Natural killer cell (primary cell): ENCODE results near the gene NUBP2. TPM values are rescaled to one million over a fixed set of nuclear protein-coding genes. Genes with fewer than 3 reads are reported as not detected.

ENCODE experiments used
- ATAC-seq, 3 donors: fragments of 150-1000 bp in 2 of 3; fragments of 200-7000 bp in 1 of 3; cut with Tn5 transposase; 1 replicate in 1 of 3; 2 replicates in 2 of 3; pipeline ENCODE4 v1.10.0; 2021; ENCODE audit warnings: mild to moderate bottlenecking in 2 of 3, moderate library complexity in 2 of 3
- DNase-seq, 2 donors: peaks; one replicate each; pipeline versions ENCODE4 v3.0.0 to v3.0.0-alpha.2; 2013 to 2021; ENCODE audit warnings: mixed read lengths in 1 of 2
- H3K27ac ChIP-seq: one replicate; pipeline ENCODE4 v1.5.1; 2013; ENCODE audit warnings: mild to moderate bottlenecking, low read length
- H3K27me3 ChIP-seq: one replicate; pipeline ENCODE4 v1.6.1; 2013; ENCODE audit warnings: low read length; ENCODE audit not compliant: control insufficient read depth, insufficient read depth
- H3K36me3 ChIP-seq: one replicate; pipeline ENCODE4 v1.6.1; 2013; ENCODE audit warnings: low read length; ENCODE audit not compliant: control insufficient read depth, insufficient read depth
- H3K4me1 ChIP-seq: one replicate; pipeline ENCODE4 v1.6.1; 2013; ENCODE audit warnings: low read length; ENCODE audit not compliant: control insufficient read depth, insufficient read depth
- H3K4me3 ChIP-seq: one replicate; pipeline ENCODE4 v1.5.1; 2013; ENCODE audit warnings: low read length
- H3K9me3 ChIP-seq: one replicate; pipeline ENCODE4 v1.6.1; 2013; ENCODE audit warnings: low read length; ENCODE audit not compliant: control insufficient read depth, insufficient read depth
- H3K27ac Mint-ChIP-seq, 2 donors: one replicate each; pipeline ENCODE4 v1.8.0; 2022; ENCODE audit warnings: mild to moderate bottlenecking in 2 of 2, mixed read lengths in 2 of 2, moderate library complexity in 1 of 2
- H3K27me3 Mint-ChIP-seq, 2 donors: one replicate each; pipeline ENCODE4 v1.8.0; 2022; ENCODE audit warnings: low read depth in 2 of 2, mixed read lengths in 2 of 2
- H3K36me3 Mint-ChIP-seq: one replicate; pipeline ENCODE4 v1.8.0; 2022; ENCODE audit warnings: mixed read lengths
- H3K4me1 Mint-ChIP-seq, 2 donors: one replicate each; pipeline ENCODE4 v1.8.0; 2022; ENCODE audit warnings: mixed read lengths in 2 of 2
- H3K4me3 Mint-ChIP-seq: one replicate; pipeline ENCODE4 v1.8.0; 2022; ENCODE audit warnings: mild to moderate bottlenecking, moderate library complexity, mixed read lengths
- H3K9me3 Mint-ChIP-seq, 2 donors: one replicate each; pipeline ENCODE4 v1.8.0; 2022; ENCODE audit warnings: mixed read lengths in 2 of 2
- CTCF ChIP-seq: fragments of 200-600 bp; IDR thresholded peaks from one replicate; pipeline ENCODE4 v1.8.0; 2022; ENCODE audit warnings: antibody characterized with exemption
- WGBS: methylation state at CpG from one replicate; pipeline ENCODE4 v1.1.7; 2013; ENCODE audit warnings: missing lambda C conversion rate; ENCODE audit not compliant: insufficient coverage; 5-methylcytosine and 5-hydroxymethylcytosine counted together
- intact Hi-C: fragments of 100-400 bp; cut with micrococcal nuclease; formaldehyde crosslinking; loops from one replicate; pipeline ENCODE4 v1.14.2; 2022
- total RNA-seq, 4 donors: library from RNA; stranded (reverse); fragments of 120-200 nt in 1 of 4; gene quantifications; one replicate each; pipeline versions ENCODE4 v1.2.3 to v1.2.4, GENCODE V29; 2013 to 2022

NUBP2 gene
- total RNA-seq, 3 donors from 2014 or later (not counting 1 experiment from before 2014, with no cell fraction given): 39.5 to 51.9 (median 49.4) TPM

- intact Hi-C loops: no loop called here
- TF ChIP-seq CTCF: no peak
- H3K4me1 ChIP-seq: no peaks in the 10 kb centered on the region
- no peak overlapping the region for H3K27ac ChIP-seq
- WGBS: 95% methylated on average over 32 of the region's 32 CpGs
- H3K4me3 Mint-ChIP-seq: no peak overlapping the region
- H3K27me3 Mint-ChIP-seq: no peaks in the 10 kb centered on the region
- ATAC-seq (no peak), DNase-seq (no peak)
- H3K4me3 ChIP-seq: no peak overlapping the region
- peaks cover 48% of the 10 kb centered on the region for H3K36me3 ChIP-seq
- no peaks in the 10 kb centered on the region for H3K9me3 ChIP-seq
- H3K27me3 ChIP-seq: no peaks in the 10 kb centered on the region
- no peaks in the 10 kb centered on the region for H3K9me3 Mint-ChIP-seq
- no peak overlapping the region for H3K27ac Mint-ChIP-seq
- peaks cover 7% of the 10 kb centered on the region in 2 donors for H3K4me1 Mint-ChIP-seq
- H3K36me3 Mint-ChIP-seq: peaks cover 5% of the 10 kb centered on the region
Observed at GRCh38 chr16:1743376-1744337, 39.1 kb upstream of the NUBP2 start.

GRCh38 chr16:1744338-1744840 is 38.4 kb upstream of the NUBP2 start:
- Histone ChIP-seq H3K4me3 (no peak overlapping the region), H3K36me3 (peaks cover 55% of the 10 kb centered on the region), H3K9me3 (no peaks in the 10 kb centered on the region), H3K4me1 (no peaks in the 10 kb centered on the region), H3K27ac (no peak overlapping the region), H3K27me3 (no peaks in the 10 kb centered on the region)
- H3K27me3 Mint-ChIP-seq: no peaks in the 10 kb centered on the region
- no peak for DNase-seq
- no peak overlapping the region for H3K4me3 Mint-ChIP-seq
- no peaks in the 10 kb centered on the region for H3K9me3 Mint-ChIP-seq
- 95% methylated on average over 19 of the region's 24 CpGs for WGBS
- peaks cover 5% of the 10 kb centered on the region for H3K36me3 Mint-ChIP-seq
- H3K27ac Mint-ChIP-seq: peak overlapping the region in 1 of 2 donors; percentile 32
- ATAC-seq: no peak
- H3K4me1 Mint-ChIP-seq: peaks cover 7% of the 10 kb centered on the region in 2 donors
- intact Hi-C loops: no loop called here
- no peak for TF ChIP-seq CTCF

GRCh38 chr16:1745181-1745899 is 37.4 kb upstream of the NUBP2 start:
- Mint-ChIP-seq H3K4me1 (peaks cover 7% of the 10 kb centered on the region in 2 donors), H3K27ac (peak overlapping the region in 1 of 2 donors; percentile 32), H3K27me3 (no peaks in the 10 kb centered on the region), H3K4me3 (no peak overlapping the region), H3K9me3 (no peaks in the 10 kb centered on the region), H3K36me3 (peaks cover 5% of the 10 kb centered on the region)
- Histone ChIP-seq H3K4me1 (no peaks in the 10 kb centered on the region), H3K4me3 (no peak overlapping the region), H3K9me3 (no peaks in the 10 kb centered on the region), H3K36me3 (peaks cover 60% of the 10 kb centered on the region), H3K27me3 (no peaks in the 10 kb centered on the region), H3K27ac (no peak overlapping the region)
- no peak for DNase-seq
- ATAC-seq: no peak
- intact Hi-C loops: no loop called here
- TF ChIP-seq CTCF: no peak
- WGBS: 94% methylated on average over 25 of the region's 25 CpGs
